ENCODE measurements around the gene UQCRC1. TPM values are rescaled to one million over a fixed set of nuclear protein-coding genes. Genes with fewer than 3 reads are reported as not detected.
"Not testable (repeated sequence)": the region's sequence is repeated elsewhere in the genome, so short reads cannot be mapped to it uniquely, and the experiment has no call there.

UQCRC1 gene
- total RNA-seq, 1 donor from 2014 or later: 390 TPM

GRCh38 chr3:48555949-48556795 is 53.3 kb downstream of the UQCRC1 start:
- DNase-seq (ENCODE audit: low read depth): no peak

- DNase-seq (ENCODE audit: low read depth): no peak
Observed at GRCh38 chr3:48555231-48555948, 54.1 kb downstream of the UQCRC1 start.

GRCh38 chr3:48553886-48554845 is 55.3 kb downstream of the UQCRC1 start:
- DNase-seq (ENCODE audit: low read depth): no peak

GRCh38 chr3:48553361-48553760 is 56.1 kb downstream of the UQCRC1 start:
- no peak for DNase-seq (ENCODE audit: low read depth)

GRCh38 chr3:48552111-48552951 is 57.1 kb downstream of the UQCRC1 start:
- DNase-seq (ENCODE audit: low read depth): peak; percentile 50

GRCh38 chr3:48551651-48552050 is 57.8 kb downstream of the UQCRC1 start:
- DNase-seq (ENCODE audit: low read depth): not testable (repeated sequence)

MicroRNAs within 50 kb of the gene (microRNA counts, 767-probe panel; counts per million panel counts)
- microRNA hsa-miR-711: not detected

Small RNAs within 50 kb of the gene (microRNA-seq; reads per million reads assigned to microRNA genes)
- gene MIR4793: not detected
- not detected for gene MIR6823
- gene MIR711: not detected

Other genes with a start within 250 kb of the UQCRC1 start
- gene FBXW12, start 237.4 kb downstream of the UQCRC1 start, total RNA-seq: 0.21 TPM in 1 of 2 replicates, not detected in the other
- 59.2 and 75.7 TPM in 2 replicates for gene PLXNB1, start 179.6 kb downstream of the UQCRC1 start, total RNA-seq
- 26.2 and 39.4 TPM in 2 replicates for gene CCDC51, start 169.5 kb downstream of the UQCRC1 start, total RNA-seq
- 195 and 221 TPM in 2 replicates for gene TMA7, start 169.4 kb downstream of the UQCRC1 start, total RNA-seq
- gene ATRIP, start 162.9 kb downstream of the UQCRC1 start, total RNA-seq: 7.8 and 10.4 TPM in 2 replicates
- gene SHISA5, start 105.5 kb downstream of the UQCRC1 start, total RNA-seq: 87.2 and 101 TPM in 2 replicates
- 7.0 and 8.1 TPM in 2 replicates for gene PFKFB4, start 52.8 kb downstream of the UQCRC1 start, total RNA-seq
- 0.11 and 0.31 TPM in 2 replicates for gene UCN2, start 45.9 kb downstream of the UQCRC1 start, total RNA-seq
- 7.1 and 11.1 TPM in 2 replicates for gene COL7A1, start 14.3 kb downstream of the UQCRC1 start, total RNA-seq
- not detected in 2 replicates for gene TMEM89, start 12.1 kb upstream of the UQCRC1 start, total RNA-seq
- 18.0 and 23.2 TPM in 2 replicates for gene SLC26A6, start 25.8 kb upstream of the UQCRC1 start, total RNA-seq
- 2.0 and 3.2 TPM in 2 replicates for gene CELSR3, start 53.2 kb upstream of the UQCRC1 start, total RNA-seq
- 23.8 and 45.5 TPM in 2 replicates for gene NCKIPSD, start 76.3 kb upstream of the UQCRC1 start, total RNA-seq
- gene IP6K2, start 107.6 kb upstream of the UQCRC1 start, total RNA-seq: 53.1 and 55.0 TPM in 2 replicates
- 41.8 and 47.6 TPM in 2 replicates for gene PRKAR2A, start 238.2 kb upstream of the UQCRC1 start, total RNA-seq

All from myocyte (in vitro differentiated cells).